Stimulated activated CD4-positive, alpha-beta T cell treated with anti-CD3 and anti-CD28 coated beads, Interleukin-4, amount 100 ng/mL, for 1 hour (primary cell): ENCODE results near the gene ANGEL2.
"Not testable (repeated sequence)": the region's sequence is repeated elsewhere in the genome, so short reads cannot be mapped to it uniquely, and the experiment has no call there.

Source experiments
- DNase-seq: peaks from one replicate; pipeline ENCODE4 v3.0.0-alpha.2; 2020

The ANGEL2 gene

GRCh38 chr1:213015099-213016050 is at the start of gene ANGEL2:
Gene ANGEL2, minus strand, starts transcription at chr1:213015867. Its CDS starts 196 bp downstream, at chr1:213015671.
- DNase-seq = peak; percentile 95

- DNase-seq = no peak
Observed at GRCh38 chr1:213061263-213061662, 45.6 kb upstream of the ANGEL2 start.

- no peak for DNase-seq
Observed at GRCh38 chr1:213060836-213061235, 45.2 kb upstream of the ANGEL2 start.

GRCh38 chr1:213057264-213058059 is 41.8 kb upstream of the ANGEL2 start:
- no peak for DNase-seq

- DNase-seq = no peak
Observed at GRCh38 chr1:213055767-213056166, 40.1 kb upstream of the ANGEL2 start.

- DNase-seq = no peak
Observed at GRCh38 chr1:213054733-213055591, 39.3 kb upstream of the ANGEL2 start.

- DNase-seq = no peak
Observed at GRCh38 chr1:213054142-213054541, 38.5 kb upstream of the ANGEL2 start.

GRCh38 chr1:213053455-213053854 is 37.8 kb upstream of the ANGEL2 start:
- DNase-seq = no peak

- DNase-seq = no peak
Observed at GRCh38 chr1:213051881-213052202, 36.2 kb upstream of the ANGEL2 start.

- DNase-seq = peak; percentile 85
Observed at GRCh38 chr1:213051127-213051880, 35.6 kb upstream of the ANGEL2 start, which contains the start of gene RPS6KC1. Gene RPS6KC1, plus strand, starts transcription at chr1:213051241. Its CDS starts 164 bp downstream, at chr1:213051405.

- no peak for DNase-seq
Observed at GRCh38 chr1:213050745-213051126, 35.1 kb upstream of the ANGEL2 start.

GRCh38 chr1:213049232-213049631 is 33.6 kb upstream of the ANGEL2 start:
- no peak for DNase-seq

GRCh38 chr1:213045321-213046226 is 29.9 kb upstream of the ANGEL2 start:
- not testable (repeated sequence) for DNase-seq

GRCh38 chr1:213041443-213041842 is 25.8 kb upstream of the ANGEL2 start:
- no peak for DNase-seq

GRCh38 chr1:213035573-213035972 is 19.9 kb upstream of the ANGEL2 start:
- DNase-seq = no peak

- no peak for DNase-seq
Observed at GRCh38 chr1:213034713-213035112, 19.0 kb upstream of the ANGEL2 start.

- DNase-seq = no peak
Observed at GRCh38 chr1:213032651-213033050, 17.0 kb upstream of the ANGEL2 start.

GRCh38 chr1:213027024-213027423 is 11.4 kb upstream of the ANGEL2 start:
- DNase-seq = not testable (repeated sequence)

GRCh38 chr1:213020016-213020415 is 4.3 kb upstream of the ANGEL2 start:
- DNase-seq = no peak

GRCh38 chr1:213019450-213019849 is 3.8 kb upstream of the ANGEL2 start:
- no peak for DNase-seq
